Type B pancreatic cell (in vitro differentiated cells): Measurements from ENCODE around the gene IL3. TPM values are rescaled to one million over a fixed set of nuclear protein-coding genes. Genes with fewer than 3 reads are reported as not detected.

Experiments
- DNase-seq: peaks from one replicate; pipeline ENCODE4 v3.0.0; 2021; ENCODE audit warnings: mixed read lengths; ENCODE audit not compliant: unreplicated experiment; ENCODE audit errors: extremely low spot score
- H3K27ac Mint-ChIP-seq: 2 replicates; pipeline ENCODE4 v1.8.0; 2021; ENCODE audit warnings: mild to moderate bottlenecking, mixed read lengths
- H3K27me3 Mint-ChIP-seq: 2 replicates; pipeline ENCODE4 v1.8.0; 2021; ENCODE audit warnings: mixed read lengths
- H3K36me3 Mint-ChIP-seq: 2 replicates; pipeline ENCODE4 v1.8.0; 2021; ENCODE audit warnings: mixed read lengths
- H3K4me1 Mint-ChIP-seq: one replicate; pipeline ENCODE4 v1.8.0; 2021; ENCODE audit warnings: mixed read lengths; ENCODE audit not compliant: unreplicated experiment
- H3K4me3 Mint-ChIP-seq: 2 replicates; pipeline ENCODE4 v1.8.0; 2021; ENCODE audit warnings: mild to moderate bottlenecking, mixed read lengths
- H3K9me3 Mint-ChIP-seq: 2 replicates; pipeline ENCODE4 v1.8.0; 2021; ENCODE audit warnings: mixed read lengths
- CTCF ChIP-seq: fragments of 200-600 bp; sonication (generic); conservative IDR thresholded peaks from 2 replicates; pipeline ENCODE4 v1.5.0; 2021; ENCODE audit warnings: antibody characterized with exemption, mild to moderate bottlenecking
- total RNA-seq: library from RNA; stranded (reverse); gene quantifications from 2 replicates; pipeline ENCODE4 v1.2.1, GENCODE V29; 2021; ENCODE audit warnings: low replicate concordance

The IL3 gene
- total RNA-seq, 1 donor from 2014 or later: not detected

GRCh38 chr5:132059043-132059695 is 1.3 kb upstream of the IL3 start:
- H3K4me3 Mint-ChIP-seq: no peak overlapping the region
- no peaks in the 10 kb centered on the region for H3K27me3 Mint-ChIP-seq
- no peak for TF ChIP-seq CTCF
- no peaks in the 10 kb centered on the region for H3K36me3 Mint-ChIP-seq
- H3K9me3 Mint-ChIP-seq: no peaks in the 10 kb centered on the region
- H3K4me1 Mint-ChIP-seq: no peaks in the 10 kb centered on the region
- DNase-seq: no peak
- H3K27ac Mint-ChIP-seq: no peak overlapping the region

- no peak overlapping the region for H3K4me3 Mint-ChIP-seq
- no peaks in the 10 kb centered on the region for H3K36me3 Mint-ChIP-seq
- H3K4me1 Mint-ChIP-seq: no peaks in the 10 kb centered on the region
- no peak overlapping the region for H3K27ac Mint-ChIP-seq
- no peaks in the 10 kb centered on the region for H3K9me3 Mint-ChIP-seq
- no peak for TF ChIP-seq CTCF
- DNase-seq: no peak
- H3K27me3 Mint-ChIP-seq: no peaks in the 10 kb centered on the region
Measured at GRCh38 chr5:132059696-132060500, 557 bp upstream of the IL3 start.

DNA sequence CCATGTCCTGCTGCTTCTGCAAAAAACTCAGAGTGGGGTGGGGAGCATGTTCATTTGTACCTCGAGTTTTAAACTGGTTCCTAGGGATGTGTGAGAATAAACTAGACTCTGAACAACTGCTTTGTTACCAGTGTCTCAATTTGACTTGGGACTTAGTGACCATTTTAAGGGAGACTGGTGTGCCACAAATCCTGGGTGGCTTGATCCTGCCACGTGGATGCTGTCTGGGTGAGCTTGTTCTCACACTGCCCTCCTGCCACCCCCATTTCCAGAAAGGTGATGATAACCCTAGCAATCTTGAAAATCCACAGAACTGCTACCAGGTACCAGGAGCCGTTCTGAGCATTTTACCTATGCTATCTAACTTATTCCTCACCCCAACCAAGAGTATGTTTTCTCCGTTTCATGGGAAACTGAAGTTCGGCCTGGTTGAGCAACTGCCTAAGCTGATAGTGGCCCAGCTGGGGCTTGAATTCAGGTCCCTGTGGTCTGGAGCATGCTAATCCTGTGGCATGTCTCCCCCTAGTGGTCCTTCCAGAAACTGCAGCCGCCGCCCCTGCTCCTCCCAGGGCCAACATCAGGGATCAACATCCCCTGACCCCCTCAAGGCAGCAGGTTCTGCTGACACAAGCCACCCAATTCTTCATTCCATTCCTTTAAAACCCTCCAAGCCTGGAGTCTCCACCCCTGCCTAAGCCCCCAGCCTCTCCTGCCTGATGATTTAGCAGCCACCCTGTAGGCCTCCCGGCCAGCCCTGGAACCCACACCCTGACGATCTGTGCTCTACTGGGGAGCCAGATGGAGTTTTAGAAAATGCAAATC is 2.8 kb downstream of the IL3 start:
- no peak overlapping the region for H3K27ac Mint-ChIP-seq
- H3K4me1 Mint-ChIP-seq: no peaks in the 10 kb centered on the region
- no peaks in the 10 kb centered on the region for H3K9me3 Mint-ChIP-seq
- H3K4me3 Mint-ChIP-seq: no peak overlapping the region
- peak; percentile 95 for TF ChIP-seq CTCF
- H3K27me3 Mint-ChIP-seq: no peaks in the 10 kb centered on the region
- no peaks in the 10 kb centered on the region for H3K36me3 Mint-ChIP-seq
- peak; percentile 82 for DNase-seq

DNA sequence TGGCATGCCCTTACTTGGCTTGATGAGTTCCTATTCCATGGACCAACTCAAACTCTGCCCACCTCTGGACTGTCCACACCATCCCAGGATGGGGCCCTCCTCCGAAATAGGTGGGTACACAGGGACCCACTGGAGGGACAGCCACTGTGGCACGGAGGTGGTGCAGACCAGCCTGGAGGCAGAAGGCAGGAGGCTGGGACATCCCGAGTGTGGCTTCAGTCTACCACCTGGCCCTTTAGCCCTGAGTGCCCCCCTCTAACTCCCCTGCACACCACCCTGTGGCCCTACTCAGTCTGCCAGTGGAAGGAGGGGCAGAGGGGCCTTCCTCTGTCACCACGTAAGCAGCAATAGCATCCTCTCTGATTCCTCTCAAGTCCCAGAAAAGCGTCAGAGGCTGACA is 3.7 kb downstream of the IL3 start:
- Mint-ChIP-seq H3K36me3 (no peaks in the 10 kb centered on the region), H3K9me3 (no peaks in the 10 kb centered on the region)
- TF ChIP-seq CTCF: no peak

DNA sequence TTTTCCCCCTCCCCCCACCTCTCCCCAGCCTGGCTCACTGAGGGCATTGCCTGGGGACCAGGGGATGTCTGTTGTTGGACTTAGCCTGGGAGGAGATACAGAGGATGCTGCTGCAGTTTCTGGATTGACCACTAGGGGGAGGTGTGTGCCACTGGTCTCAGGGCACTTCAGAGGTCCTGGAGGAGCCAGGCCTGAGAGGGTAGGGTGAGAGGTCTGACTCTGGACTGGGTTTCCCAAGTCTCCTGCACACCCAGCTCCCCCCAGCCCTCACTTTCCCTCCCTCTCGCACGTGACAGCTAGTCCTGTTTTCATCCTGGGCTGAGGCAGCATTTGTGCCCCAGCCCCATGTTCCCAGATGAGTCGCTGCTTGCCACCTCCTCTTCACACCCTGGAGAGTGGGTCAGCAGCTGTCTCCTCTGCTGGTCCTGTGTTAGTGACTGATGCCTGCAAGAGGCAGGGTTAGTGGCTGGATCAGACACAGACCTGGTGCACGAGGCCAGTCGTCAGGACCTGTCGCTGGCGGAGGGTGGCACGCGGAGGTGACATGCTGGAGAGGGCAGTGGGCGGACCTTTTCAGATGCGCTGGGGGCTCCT is 4.4 kb downstream of the IL3 start:
- H3K4me1 Mint-ChIP-seq: no peaks in the 10 kb centered on the region
- H3K9me3 Mint-ChIP-seq: no peaks in the 10 kb centered on the region
- DNase-seq: peak; percentile 81

More for the DNA sequence above, 3.7 kb downstream of the IL3 start:
- H3K4me1 Mint-ChIP-seq: no peaks in the 10 kb centered on the region
- H3K4me3 Mint-ChIP-seq: no peak overlapping the region
- no peak overlapping the region for H3K27ac Mint-ChIP-seq
- DNase-seq: no peak
- no peaks in the 10 kb centered on the region for H3K27me3 Mint-ChIP-seq

More for the DNA sequence above, 4.4 kb downstream of the IL3 start:
- peak; percentile 88 for TF ChIP-seq CTCF
- H3K4me3 Mint-ChIP-seq: no peak overlapping the region
- no peak overlapping the region for H3K27ac Mint-ChIP-seq
- H3K27me3 Mint-ChIP-seq: no peaks in the 10 kb centered on the region
- no peaks in the 10 kb centered on the region for H3K36me3 Mint-ChIP-seq
